ENCODE results near the gene BMX.

Gene BMX

DNA sequence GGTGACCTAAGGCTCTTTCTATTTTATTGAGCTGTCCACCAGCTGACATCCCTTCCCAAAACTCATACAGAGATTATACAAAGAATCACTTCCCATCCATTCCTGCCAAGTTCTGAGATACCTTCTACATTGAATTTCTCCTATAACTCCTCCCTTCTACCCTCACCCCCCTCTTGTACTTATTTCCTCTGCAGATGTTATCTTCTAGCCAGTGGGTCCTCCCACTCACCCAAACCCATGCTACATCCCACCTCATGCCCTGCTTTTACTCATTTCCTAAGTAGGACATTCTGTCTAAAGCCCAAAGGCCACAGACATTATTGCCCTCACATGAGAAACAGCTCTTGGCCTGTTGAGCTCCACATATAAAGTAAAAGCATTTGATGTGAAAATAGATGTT lies 28.6 kb downstream of the BMX start:
- Histone ChIP-seq H3K27me3 (replicated peaks; ENCODE audit: control insufficient read depth, insufficient read depth, low read length) (no peaks in the 10 kb centered on the region), H3K36me3 (ENCODE audit: control insufficient read depth, insufficient read depth, low read length) (no peaks in the 10 kb centered on the region), H3K4me3 (replicated peaks; ENCODE audit: low read depth, low read length) (no peak overlapping the region)
- no peak for DNase-seq (ENCODE audit: extremely low read depth, insufficient read length)
- TF ChIP-seq, protein P1, sequence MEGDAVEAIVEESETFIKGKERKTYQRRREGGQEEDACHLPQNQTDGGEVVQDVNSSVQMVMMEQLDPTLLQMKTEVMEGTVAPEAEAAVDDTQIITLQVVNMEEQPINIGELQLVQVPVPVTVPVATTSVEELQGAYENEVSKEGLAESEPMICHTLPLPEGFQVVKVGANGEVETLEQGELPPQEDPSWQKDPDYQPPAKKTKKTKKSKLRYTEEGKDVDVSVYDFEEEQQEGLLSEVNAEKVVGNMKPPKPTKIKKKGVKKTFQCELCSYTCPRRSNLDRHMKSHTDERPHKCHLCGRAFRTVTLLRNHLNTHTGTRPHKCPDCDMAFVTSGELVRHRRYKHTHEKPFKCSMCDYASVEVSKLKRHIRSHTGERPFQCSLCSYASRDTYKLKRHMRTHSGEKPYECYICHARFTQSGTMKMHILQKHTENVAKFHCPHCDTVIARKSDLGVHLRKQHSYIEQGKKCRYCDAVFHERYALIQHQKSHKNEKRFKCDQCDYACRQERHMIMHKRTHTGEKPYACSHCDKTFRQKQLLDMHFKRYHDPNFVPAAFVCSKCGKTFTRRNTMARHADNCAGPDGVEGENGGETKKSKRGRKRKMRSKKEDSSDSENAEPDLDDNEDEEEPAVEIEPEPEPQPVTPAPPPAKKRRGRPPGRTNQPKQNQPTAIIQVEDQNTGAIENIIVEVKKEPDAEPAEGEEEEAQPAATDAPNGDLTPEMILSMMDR (IDR thresholded peaks at IDR 0.05; ENCODE audit: insufficient read depth, low read length, poor library complexity, severe bottlenecking): no peak

DNA sequence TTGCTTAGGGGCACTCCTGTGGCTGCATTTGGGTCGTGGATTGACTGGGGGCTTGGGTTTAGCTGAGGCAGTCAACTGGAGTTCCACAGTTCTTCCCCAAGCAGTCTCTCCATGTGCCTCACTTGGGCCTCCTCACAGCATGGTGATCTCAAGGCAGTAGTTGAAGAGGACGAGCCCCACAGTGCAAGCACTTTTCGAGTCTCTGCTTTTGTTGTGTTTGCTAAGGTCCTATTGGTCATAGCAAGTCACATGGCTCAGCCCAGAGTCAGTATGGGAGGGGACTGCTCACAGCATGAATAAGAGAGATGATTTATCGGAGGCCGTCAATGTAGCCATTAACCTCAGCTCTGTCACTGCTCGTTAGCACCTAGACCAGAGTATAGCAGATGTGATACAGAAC lies 29.7 kb downstream of the BMX start:
- no peak for DNase-seq (ENCODE audit: extremely low read depth, insufficient read length)
- TF ChIP-seq, protein P1 (IDR thresholded peaks at IDR 0.05; ENCODE audit: insufficient read depth, low read length, poor library complexity, severe bottlenecking): no peak
- no peak overlapping the region for H3K4me3 ChIP-seq (replicated peaks; ENCODE audit: low read depth, low read length)
- H3K36me3 ChIP-seq (ENCODE audit: control insufficient read depth, insufficient read depth, low read length): no peaks in the 10 kb centered on the region
- no peaks in the 10 kb centered on the region for H3K27me3 ChIP-seq (replicated peaks; ENCODE audit: control insufficient read depth, insufficient read depth, low read length)

- TF ChIP-seq, protein P1 (IDR thresholded peaks at IDR 0.05; ENCODE audit: insufficient read depth, low read length, poor library complexity, severe bottlenecking): no peak
- H3K4me3 ChIP-seq (replicated peaks; ENCODE audit: low read depth, low read length): no peak overlapping the region
- no peaks in the 10 kb centered on the region for H3K36me3 ChIP-seq (ENCODE audit: control insufficient read depth, insufficient read depth, low read length)
- H3K27me3 ChIP-seq (replicated peaks; ENCODE audit: control insufficient read depth, insufficient read depth, low read length): no peaks in the 10 kb centered on the region
- DNase-seq (ENCODE audit: extremely low read depth, insufficient read length): no peak
Observed at GRCh38 chrX:15546745-15547144, 46.1 kb downstream of the BMX start.

- Histone ChIP-seq H3K36me3 (ENCODE audit: control insufficient read depth, insufficient read depth, low read length) (no peaks in the 10 kb centered on the region), H3K4me3 (replicated peaks; ENCODE audit: low read depth, low read length) (no peak overlapping the region), H3K27me3 (replicated peaks; ENCODE audit: control insufficient read depth, insufficient read depth, low read length) (no peaks in the 10 kb centered on the region)
- no peak for DNase-seq (ENCODE audit: extremely low read depth, insufficient read length)
- TF ChIP-seq, protein P1 (IDR thresholded peaks at IDR 0.05; ENCODE audit: insufficient read depth, low read length, poor library complexity, severe bottlenecking): no peak
Observed at GRCh38 chrX:15547356-15547755, 46.7 kb downstream of the BMX start.

DNA sequence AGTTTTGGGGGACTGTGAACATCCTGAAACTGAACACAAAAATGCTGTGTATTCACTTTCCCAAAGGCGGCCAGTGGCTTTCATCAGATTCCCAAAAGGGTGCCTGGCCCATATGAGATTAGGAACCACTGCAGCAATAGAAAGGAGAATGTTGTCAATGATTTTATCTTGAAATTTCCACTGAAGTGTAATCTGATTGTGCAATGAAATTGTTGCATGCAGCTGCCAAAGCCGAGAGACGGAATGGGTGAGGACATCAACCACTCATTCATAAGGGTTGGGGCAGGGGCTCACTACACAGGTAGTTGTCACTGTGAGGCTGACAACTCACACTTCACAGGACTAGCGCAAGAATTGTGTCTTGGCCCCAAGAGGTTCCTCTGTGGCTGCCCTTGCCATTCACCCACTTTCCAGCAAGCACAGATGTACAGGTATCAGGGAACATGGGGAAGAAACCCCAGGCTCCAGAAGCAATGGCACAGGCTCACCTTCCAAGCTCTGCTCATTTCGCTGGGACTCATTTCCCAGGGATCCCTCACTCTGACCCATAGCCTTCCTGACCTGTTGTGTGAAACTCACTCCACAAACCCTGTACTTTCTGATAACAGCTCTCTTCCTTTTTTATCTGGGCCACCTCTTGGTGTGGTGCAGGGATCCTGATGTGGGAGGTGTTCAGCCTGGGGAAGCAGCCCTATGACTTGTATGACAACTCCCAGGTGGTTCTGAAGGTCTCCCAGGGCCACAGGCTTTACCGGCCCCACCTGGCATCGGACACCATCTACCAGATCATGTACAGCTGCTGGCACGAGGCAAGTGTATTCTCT lies 48.8 kb downstream of the BMX start:
- Histone ChIP-seq H3K27me3 (replicated peaks; ENCODE audit: control insufficient read depth, insufficient read depth, low read length) (no peaks in the 10 kb centered on the region), H3K4me3 (replicated peaks; ENCODE audit: low read depth, low read length) (no peak overlapping the region), H3K36me3 (ENCODE audit: control insufficient read depth, insufficient read depth, low read length) (no peaks in the 10 kb centered on the region)
- no peak for DNase-seq (ENCODE audit: extremely low read depth, insufficient read length)
- TF ChIP-seq, protein P1 (IDR thresholded peaks at IDR 0.05; ENCODE audit: insufficient read depth, low read length, poor library complexity, severe bottlenecking): no peak

Measured in GM06990 (cell line).